Effector memory CD4-positive, alpha-beta T cell (primary cell): ENCODE measurements around the gene ID4.
"Not testable (repeated sequence)": the region's sequence is repeated elsewhere in the genome, so short reads cannot be mapped to it uniquely, and the experiment has no call there.

Experiments
- DNase-seq, 3 donors: peaks; one replicate each; pipeline ENCODE4 v3.0.0-alpha.2; 2020
- H3K27ac ChIP-seq: 2 replicates; pipeline ENCODE4 v1.7.0; 2013; ENCODE audit warnings: mild to moderate bottlenecking, low read length, moderate library complexity; ENCODE audit not compliant: insufficient read depth, poor library complexity, severe bottlenecking
- H3K27me3 ChIP-seq: replicated peaks from 2 replicates; pipeline ENCODE4 v1.7.0; 2013; ENCODE audit warnings: mild to moderate bottlenecking, low read length; ENCODE audit not compliant: insufficient read depth, control insufficient read depth, poor library complexity, severe bottlenecking
- H3K36me3 ChIP-seq: 2 replicates; pipeline ENCODE4 v1.7.0; 2013; ENCODE audit warnings: mild to moderate bottlenecking, low read length, moderate library complexity; ENCODE audit not compliant: control insufficient read depth, insufficient read depth
- H3K4me1 ChIP-seq: 2 replicates; pipeline ENCODE4 v1.7.0; 2013; ENCODE audit warnings: low read length, mild to moderate bottlenecking; ENCODE audit not compliant: control insufficient read depth, insufficient read depth, poor library complexity, severe bottlenecking
- H3K4me3 ChIP-seq: 2 replicates; pipeline ENCODE4 v1.7.0; 2013; ENCODE audit warnings: low read length, low read depth, mild to moderate bottlenecking; ENCODE audit not compliant: insufficient read depth, poor library complexity, severe bottlenecking
- H3K9me3 ChIP-seq: 2 replicates; pipeline ENCODE4 v1.7.0; 2013; ENCODE audit warnings: mild to moderate bottlenecking, low read length, moderate library complexity; ENCODE audit not compliant: control insufficient read depth

Gene ID4

GRCh38 chr6:19854421-19855015 lies 17.3 kb downstream of the ID4 start:
- not testable (repeated sequence) for H3K9me3 ChIP-seq, H3K27ac ChIP-seq, H3K27me3 ChIP-seq, H3K4me1 ChIP-seq, DNase-seq, H3K36me3 ChIP-seq, H3K4me3 ChIP-seq

DNA sequence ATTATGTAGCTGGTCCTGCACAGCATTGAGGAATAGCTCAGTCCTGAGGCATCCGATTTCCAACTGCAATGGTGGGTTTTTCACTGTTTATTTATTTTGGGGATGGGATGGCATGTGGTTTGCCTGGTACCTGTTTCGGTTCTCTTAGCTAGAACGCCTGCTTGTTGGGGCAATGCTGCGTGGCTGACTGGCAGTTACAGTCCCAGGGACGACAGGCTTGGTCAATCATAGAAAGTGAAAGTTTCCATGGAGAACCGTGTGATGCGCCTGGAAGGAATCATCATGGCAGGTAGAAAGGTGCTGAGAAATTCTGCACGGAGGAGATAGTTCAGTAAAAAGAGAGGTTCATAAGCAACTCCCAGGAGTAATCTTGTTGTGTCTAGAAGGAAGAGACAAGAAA lies 18.4 kb downstream of the ID4 start:
- H3K4me3 ChIP-seq: no peak overlapping the region
- H3K9me3 ChIP-seq: no peaks in the 10 kb centered on the region
- DNase-seq: no peak
- no peaks in the 10 kb centered on the region for H3K27me3 ChIP-seq
- no peaks in the 10 kb centered on the region for H3K4me1 ChIP-seq
- no peaks in the 10 kb centered on the region for H3K36me3 ChIP-seq
- H3K27ac ChIP-seq: no peak overlapping the region

DNA sequence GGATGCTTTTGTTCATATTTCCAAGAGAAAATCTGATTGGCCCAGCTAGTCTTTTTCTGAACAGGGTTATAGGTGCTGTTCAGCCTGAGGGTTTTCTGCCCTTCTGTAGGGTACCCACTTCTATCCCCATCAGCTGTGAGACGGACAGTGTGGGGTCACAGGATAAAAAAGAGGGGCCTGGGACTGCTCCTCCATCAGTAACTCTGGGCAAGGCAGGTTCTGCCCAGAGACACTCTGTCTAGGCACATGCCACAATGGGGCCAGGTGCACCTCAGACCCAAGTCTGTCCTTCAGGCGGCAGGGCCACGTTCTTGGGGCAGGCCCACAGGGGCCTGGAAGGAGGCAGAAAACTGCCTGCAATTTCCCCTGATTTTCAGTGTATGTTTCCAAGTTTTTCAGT lies 20.0 kb downstream of the ID4 start:
- no peak for DNase-seq
- no peaks in the 10 kb centered on the region for H3K27me3 ChIP-seq
- no peak overlapping the region for H3K4me3 ChIP-seq
- H3K36me3 ChIP-seq: no peaks in the 10 kb centered on the region
- no peaks in the 10 kb centered on the region for H3K9me3 ChIP-seq
- no peak overlapping the region for H3K27ac ChIP-seq
- no peaks in the 10 kb centered on the region for H3K4me1 ChIP-seq

- H3K9me3 ChIP-seq: no peaks in the 10 kb centered on the region
- H3K36me3 ChIP-seq: no peaks in the 10 kb centered on the region
- no peak overlapping the region for H3K27ac ChIP-seq
- no peak overlapping the region for H3K4me3 ChIP-seq
- DNase-seq: no peak
- H3K27me3 ChIP-seq: no peaks in the 10 kb centered on the region
- H3K4me1 ChIP-seq: no peaks in the 10 kb centered on the region
Observed at GRCh38 chr6:19857703-19858102, 20.5 kb downstream of the ID4 start.

- Histone ChIP-seq H3K4me3 (no peak overlapping the region), H3K4me1 (no peaks in the 10 kb centered on the region), H3K9me3 (no peaks in the 10 kb centered on the region), H3K36me3 (no peaks in the 10 kb centered on the region), H3K27ac (no peak overlapping the region), H3K27me3 (no peaks in the 10 kb centered on the region)
- no peak for DNase-seq
Observed at GRCh38 chr6:19860235-19860877, 23.2 kb downstream of the ID4 start.

- Histone ChIP-seq H3K4me1 (no peaks in the 10 kb centered on the region), H3K4me3 (no peak overlapping the region), H3K9me3 (no peaks in the 10 kb centered on the region), H3K27me3 (no peaks in the 10 kb centered on the region), H3K36me3 (no peaks in the 10 kb centered on the region), H3K27ac (no peak overlapping the region)
- DNase-seq: no peak
Observed at GRCh38 chr6:19864285-19864684, 27.1 kb downstream of the ID4 start.

DNA sequence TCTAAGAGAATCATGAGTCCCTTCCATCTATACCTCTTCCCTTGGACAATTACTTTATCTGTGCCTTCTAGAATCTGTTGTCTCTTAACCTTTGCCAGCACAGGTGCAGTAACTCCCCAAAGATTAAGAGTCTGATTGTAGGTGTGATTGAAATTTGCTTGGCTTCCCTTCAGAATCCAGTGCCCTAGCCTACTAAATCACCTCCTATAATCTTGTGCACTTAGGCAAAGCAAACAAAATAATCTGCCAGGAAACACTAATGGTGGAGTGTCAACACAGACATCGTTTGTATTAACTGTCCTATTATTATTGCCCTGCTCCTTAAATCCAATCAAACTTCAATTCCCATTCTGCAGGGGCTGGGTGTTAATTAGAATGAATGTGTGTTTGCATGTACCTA lies 28.0 kb downstream of the ID4 start:
- no peak for DNase-seq
- Histone ChIP-seq H3K4me3 (no peak overlapping the region), H3K9me3 (no peaks in the 10 kb centered on the region), H3K36me3 (no peaks in the 10 kb centered on the region), H3K4me1 (no peaks in the 10 kb centered on the region), H3K27ac (no peak overlapping the region), H3K27me3 (no peaks in the 10 kb centered on the region)

DNA sequence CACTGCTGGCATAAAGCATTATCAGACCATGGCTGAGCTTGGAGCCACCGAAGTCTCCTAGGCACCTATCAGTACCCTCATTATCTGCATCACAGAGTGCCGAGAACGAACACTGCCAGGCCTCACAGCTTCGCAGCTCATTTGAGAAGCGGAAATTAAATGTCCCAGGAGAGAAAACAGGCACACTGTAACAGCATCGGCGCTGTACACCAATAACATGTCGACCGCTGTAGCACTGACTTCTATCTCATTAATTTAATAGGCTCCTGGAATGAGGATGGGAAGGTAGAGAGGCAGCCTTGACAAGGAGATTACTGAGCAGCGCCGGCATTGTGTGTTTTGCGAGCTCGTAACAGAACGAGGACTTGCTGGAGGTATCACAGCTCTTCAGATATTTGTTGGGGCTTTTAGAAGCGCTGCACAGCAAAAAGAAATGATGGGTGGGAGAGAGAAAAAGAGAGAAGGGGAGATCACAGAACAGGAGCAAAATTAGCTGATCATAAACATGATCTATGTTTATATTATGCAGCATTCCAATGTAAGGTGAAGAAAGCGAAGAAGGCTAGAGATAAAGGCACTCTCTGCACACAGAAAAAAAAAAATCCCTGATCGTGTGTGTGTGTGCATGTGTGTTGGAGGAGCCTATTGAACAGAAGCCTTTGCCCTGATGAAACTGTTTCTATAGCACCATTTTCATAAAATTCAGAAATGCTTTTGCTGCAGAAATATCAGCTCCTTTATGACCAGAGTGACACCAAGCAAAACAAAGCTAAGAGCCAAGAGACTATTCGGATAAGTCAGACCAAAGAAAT lies 29.2 kb downstream of the ID4 start:
- Histone ChIP-seq H3K27ac (no peak overlapping the region), H3K4me1 (no peaks in the 10 kb centered on the region), H3K9me3 (no peaks in the 10 kb centered on the region)

DNA sequence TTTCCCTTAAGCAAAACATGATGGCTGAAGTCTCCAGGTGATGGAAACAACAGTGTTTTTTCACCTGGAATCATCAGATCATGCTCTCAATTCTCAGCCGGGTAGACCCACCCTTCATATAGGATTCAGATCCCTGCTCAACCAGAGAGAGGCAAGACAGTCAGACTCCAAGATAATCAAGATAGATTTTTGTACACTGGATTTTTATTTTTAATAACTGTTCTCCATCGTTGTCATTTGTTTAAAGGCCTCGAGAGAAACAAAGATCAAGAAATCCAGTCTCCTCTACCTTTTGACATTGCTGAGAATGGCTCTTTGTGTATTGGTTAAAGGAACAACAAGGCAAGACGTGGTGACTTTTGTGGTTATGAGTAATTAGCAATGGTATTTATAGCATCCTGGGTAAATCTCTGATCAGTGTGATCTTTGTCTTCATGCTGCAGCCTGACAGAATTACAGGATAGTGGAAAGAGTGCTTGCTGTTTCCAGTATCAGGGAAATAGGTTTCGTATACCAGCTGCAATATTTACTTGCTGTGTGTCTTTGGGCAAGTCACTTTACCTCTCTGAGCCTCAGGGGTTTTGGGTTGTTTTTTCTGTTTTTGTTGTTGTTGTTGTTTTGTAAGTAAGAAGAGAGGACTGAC lies 29.9 kb downstream of the ID4 start:
- no peak for DNase-seq
- H3K27me3 ChIP-seq: no peaks in the 10 kb centered on the region
- H3K4me3 ChIP-seq: no peak overlapping the region
- H3K9me3 ChIP-seq: no peaks in the 10 kb centered on the region
- H3K27ac ChIP-seq: no peak overlapping the region
- no peaks in the 10 kb centered on the region for H3K4me1 ChIP-seq
- no peaks in the 10 kb centered on the region for H3K36me3 ChIP-seq

More for the DNA sequence above, 29.2 kb downstream of the ID4 start:
- no peaks in the 10 kb centered on the region for H3K27me3 ChIP-seq
- no peak for DNase-seq
- H3K4me3 ChIP-seq: no peak overlapping the region
- H3K36me3 ChIP-seq: no peaks in the 10 kb centered on the region

DNA sequence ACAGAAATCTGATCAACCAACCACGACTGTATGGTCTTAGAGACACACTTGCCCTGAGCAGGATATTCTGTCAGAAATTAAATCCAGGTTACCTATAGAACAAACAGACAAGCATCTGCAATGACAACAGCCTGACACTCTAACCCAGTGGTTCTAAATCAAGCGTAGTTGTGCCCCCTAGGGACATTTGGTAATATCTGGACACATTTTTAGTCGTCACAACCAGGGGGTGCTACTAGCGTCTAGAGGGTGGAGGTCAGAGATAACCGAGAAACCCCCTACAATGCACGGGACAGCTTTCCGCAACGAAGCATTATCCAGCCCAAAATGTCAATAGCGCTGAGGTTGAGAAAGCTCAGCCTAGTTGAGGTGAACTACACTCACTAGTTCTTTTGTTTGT lies 32.3 kb downstream of the ID4 start:
- no peak overlapping the region for H3K27ac ChIP-seq
- no peaks in the 10 kb centered on the region for H3K36me3 ChIP-seq
- no peak overlapping the region for H3K4me3 ChIP-seq
- no peak for DNase-seq
- H3K27me3 ChIP-seq: no peaks in the 10 kb centered on the region
- H3K9me3 ChIP-seq: no peaks in the 10 kb centered on the region
- H3K4me1 ChIP-seq: no peaks in the 10 kb centered on the region
